OCI-LY7 (cell line): ENCODE data around the gene CIP2A. TPM values are rescaled to one million over a fixed set of nuclear protein-coding genes. Genes with fewer than 3 reads are reported as not detected.

Experiments used
- BruUV-seq: library from RNA; stranded (reverse); fragments of 400-500 nt; replicated peaks from 2 replicates; lab custom pipeline; 2021; lab: Mats Ljungman, UMichigan
- CTCF ChIA-PET: fragments of 300-600 bp; sonication (Branson Sonifier 250); formaldehyde crosslinking; loops from one replicate; lab custom pipeline; 2022; ENCODE audit warnings: antibody characterized with exemption; ENCODE audit not compliant: unreplicated experiment; lab: Charles Lee
- POLR2A ChIA-PET: fragments of 300-600 bp; sonication (Branson Sonifier 250); formaldehyde crosslinking; loops from one replicate; lab custom pipeline; 2022; ENCODE audit warnings: antibody characterized with exemption; lab: Charles Lee
- DNase-seq: peaks from one replicate; pipeline ENCODE4 v3.0.0-alpha.2; 2015; ENCODE audit warnings: low spot score
- H2AFZ ChIP-seq: fragments of 200-600 bp; sonication (generic), shearing (Covaris generic); 2 replicates; pipeline ENCODE4 v1.6.1; 2014; ENCODE audit warnings: mild to moderate bottlenecking, antibody characterized with exemption, low read length, moderate library complexity
- H3K27ac ChIP-seq: fragments of 200-600 bp; sonication (generic); 2 replicates; pipeline ENCODE4 v1.5.1; 2014; ENCODE audit warnings: mixed run types, low read depth, mild to moderate bottlenecking, moderate library complexity, low read length, inconsistent platforms; ENCODE audit not compliant: poor library complexity, severe bottlenecking
- H3K36me3 ChIP-seq: fragments of 200-600 bp; sonication (generic); 2 replicates; pipeline ENCODE4 v1.6.1; 2014; ENCODE audit warnings: mild to moderate bottlenecking, antibody characterized with exemption, low read length, moderate library complexity, mixed read lengths; ENCODE audit not compliant: insufficient read depth
- H3K4me1 ChIP-seq: fragments of 200-600 bp; sonication (generic); 2 replicates; pipeline ENCODE4 v1.5.1; 2014; ENCODE audit warnings: mild to moderate bottlenecking, low read length; ENCODE audit not compliant: insufficient read depth, poor library complexity, severe bottlenecking
- H3K4me2 ChIP-seq: fragments of 200-600 bp; sonication (generic); 2 replicates; pipeline ENCODE4 v1.6.1; 2014; ENCODE audit warnings: mild to moderate bottlenecking, low read length
- H3K4me3 ChIP-seq: fragments of 200-600 bp; sonication (generic); 2 replicates; pipeline ENCODE4 v1.5.1; 2014; ENCODE audit warnings: mild to moderate bottlenecking, low read depth, low read length; ENCODE audit not compliant: poor library complexity, severe bottlenecking
- H3K79me2 ChIP-seq: fragments of 200-600 bp; sonication (generic); 2 replicates; pipeline ENCODE4 v1.6.1; 2016; ENCODE audit warnings: low read depth, mild to moderate bottlenecking, low read length, moderate library complexity, mixed read lengths; ENCODE audit not compliant: insufficient read depth
- H3K9me2 ChIP-seq: fragments of 200-600 bp; sonication (generic); 2 replicates; pipeline ENCODE4 v1.6.1; 2016; ENCODE audit warnings: mild to moderate bottlenecking, low read length, mixed read lengths; ENCODE audit not compliant: insufficient read depth
- H3K9me3 ChIP-seq: fragments of 200-600 bp; sonication (generic); 2 replicates; pipeline ENCODE4 v1.6.1; 2014; ENCODE audit warnings: mild to moderate bottlenecking, mixed run types, low read length, mixed read lengths
- H4K20me1 ChIP-seq: fragments of 200-600 bp; sonication (generic); 2 replicates; pipeline ENCODE4 v1.6.1; 2014; ENCODE audit warnings: mild to moderate bottlenecking, antibody characterized with exemption, low read length, moderate library complexity, mixed read lengths; ENCODE audit not compliant: insufficient read depth
- EZH2phosphoT487 ChIP-seq: fragments of 200-600 bp; sonication (generic); IDR thresholded peaks from 2 replicates; pipeline ENCODE4 v1.6.1; 2018; ENCODE audit warnings: low read depth, borderline replicate concordance, mild to moderate bottlenecking, mixed run types, antibody characterized with exemption, low read length, moderate library complexity, mixed read lengths
- intact Hi-C: fragments of 100-400 bp; cut with micrococcal nuclease; formaldehyde crosslinking; loops from one replicate; pipeline ENCODE4 v1.10.0; 2022; ENCODE audit not compliant: unreplicated experiment
- total RNA-seq, 2 experiments: library from RNA; depleted of rRNA in 1 of 2; stranded (reverse); fragments of >200 nt in 1 of 2; shearing (Covaris generic) in 1 of 2; gene quantifications; 2 replicates each; pipeline ENCODE4 v1.2.3, GENCODE V29; 2014 to 2022
- TF ChIP-seq, protein P1 (sequence below): fragments of 200-600 bp; sonication (generic); conservative IDR thresholded peaks from 2 replicates; pipeline ENCODE4 v1.5.1; 2014; ENCODE audit warnings: mild to moderate bottlenecking, antibody characterized with exemption, low read length, moderate library complexity, mixed read lengths

CIP2A gene
- total RNA-seq, 2 experiments from 2014 or later = 71.6 to 74.1 TPM

DNA sequence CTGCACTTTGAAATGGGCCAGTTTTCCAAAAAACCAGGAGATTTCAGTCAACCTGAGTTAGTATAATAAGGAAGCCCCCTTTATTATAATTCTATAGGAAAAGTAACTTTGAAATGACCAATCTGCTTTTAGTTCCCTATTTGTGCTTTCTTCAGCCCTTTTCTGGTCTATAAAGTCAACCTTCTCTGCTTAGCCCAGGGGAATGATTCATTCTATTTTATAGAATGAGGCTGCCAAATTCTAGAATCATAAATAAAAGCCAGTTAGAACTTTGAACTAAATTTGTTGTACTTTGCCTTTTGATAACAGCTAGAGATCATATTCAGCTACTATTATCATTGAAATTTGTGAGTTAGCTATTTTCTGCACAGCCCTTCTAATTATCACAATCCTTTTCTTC, 24.7 kb downstream of the CIP2A start:
- Histone ChIP-seq H3K4me2 (no peak overlapping the region), H3K4me3 (no peak overlapping the region), H4K20me1 (no peaks in the 10 kb centered on the region), H3K36me3 (peaks cover 98% of the 10 kb centered on the region), H3K9me3 (no peaks in the 10 kb centered on the region), H3K9me2 (no peaks in the 10 kb centered on the region), H3K79me2 (no peaks in the 10 kb centered on the region), H2AFZ (no peak overlapping the region), H3K27ac (no peak overlapping the region), H3K4me1 (no peaks in the 10 kb centered on the region)
- no peak for TF ChIP-seq EZH2phosphoT487
- TF ChIP-seq, protein P1, sequence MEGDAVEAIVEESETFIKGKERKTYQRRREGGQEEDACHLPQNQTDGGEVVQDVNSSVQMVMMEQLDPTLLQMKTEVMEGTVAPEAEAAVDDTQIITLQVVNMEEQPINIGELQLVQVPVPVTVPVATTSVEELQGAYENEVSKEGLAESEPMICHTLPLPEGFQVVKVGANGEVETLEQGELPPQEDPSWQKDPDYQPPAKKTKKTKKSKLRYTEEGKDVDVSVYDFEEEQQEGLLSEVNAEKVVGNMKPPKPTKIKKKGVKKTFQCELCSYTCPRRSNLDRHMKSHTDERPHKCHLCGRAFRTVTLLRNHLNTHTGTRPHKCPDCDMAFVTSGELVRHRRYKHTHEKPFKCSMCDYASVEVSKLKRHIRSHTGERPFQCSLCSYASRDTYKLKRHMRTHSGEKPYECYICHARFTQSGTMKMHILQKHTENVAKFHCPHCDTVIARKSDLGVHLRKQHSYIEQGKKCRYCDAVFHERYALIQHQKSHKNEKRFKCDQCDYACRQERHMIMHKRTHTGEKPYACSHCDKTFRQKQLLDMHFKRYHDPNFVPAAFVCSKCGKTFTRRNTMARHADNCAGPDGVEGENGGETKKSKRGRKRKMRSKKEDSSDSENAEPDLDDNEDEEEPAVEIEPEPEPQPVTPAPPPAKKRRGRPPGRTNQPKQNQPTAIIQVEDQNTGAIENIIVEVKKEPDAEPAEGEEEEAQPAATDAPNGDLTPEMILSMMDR = no peak
- intact Hi-C loops = no loop called here
- CTCF ChIA-PET = no interaction called here
- no peak for DNase-seq
- POLR2A ChIA-PET = interaction anchor here (1.4 kb wide), 1 partner anchor 12 kb away, joined by 3 read pairs; no protein-coding TSS in a partner anchor
- BruUV-seq = no TSS peak

DNA sequence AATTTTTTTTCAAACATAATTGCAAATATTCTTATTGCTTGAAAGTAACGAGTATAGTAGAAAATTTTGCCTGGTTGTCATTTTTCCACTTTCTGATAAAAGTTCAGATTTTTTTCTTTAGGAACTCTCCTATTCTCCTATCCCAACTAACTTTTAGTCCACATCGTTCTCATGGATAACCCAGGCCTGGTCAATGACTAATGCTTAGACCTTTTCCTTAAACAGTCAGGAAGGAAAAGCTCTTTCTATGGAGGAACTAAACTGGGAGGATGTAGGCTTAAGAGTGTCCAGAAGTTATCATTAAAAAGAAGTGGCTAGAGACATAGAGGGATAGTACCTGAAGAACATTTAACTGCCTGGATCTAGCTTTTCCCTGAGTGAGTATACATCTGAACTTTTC, 26.7 kb downstream of the CIP2A start:
- H3K79me2 ChIP-seq = no peaks in the 10 kb centered on the region
- H3K4me1 ChIP-seq = no peaks in the 10 kb centered on the region
- no peak for DNase-seq
- no peak for TF ChIP-seq EZH2phosphoT487
- TF ChIP-seq, protein P1 = no peak
- H4K20me1 ChIP-seq = no peaks in the 10 kb centered on the region
- no peak overlapping the region for H3K4me2 ChIP-seq
- CTCF ChIA-PET = no interaction called here
- intact Hi-C loops = loop anchor here (2.0 kb wide), 1 partner anchor 16 kb away; no protein-coding TSS in a partner anchor
- no peak overlapping the region for H3K27ac ChIP-seq
- POLR2A ChIA-PET = interaction anchor here (1.2 kb wide), 1 partner anchor 26 kb away, joined by 4 read pairs; no protein-coding TSS in a partner anchor
- BruUV-seq = no TSS peak
- no peaks in the 10 kb centered on the region for H3K9me2 ChIP-seq
- no peaks in the 10 kb centered on the region for H3K9me3 ChIP-seq
- H2AFZ ChIP-seq = no peak overlapping the region
- H3K36me3 ChIP-seq = peaks cover 99% of the 10 kb centered on the region
- H3K4me3 ChIP-seq = no peak overlapping the region

DNA sequence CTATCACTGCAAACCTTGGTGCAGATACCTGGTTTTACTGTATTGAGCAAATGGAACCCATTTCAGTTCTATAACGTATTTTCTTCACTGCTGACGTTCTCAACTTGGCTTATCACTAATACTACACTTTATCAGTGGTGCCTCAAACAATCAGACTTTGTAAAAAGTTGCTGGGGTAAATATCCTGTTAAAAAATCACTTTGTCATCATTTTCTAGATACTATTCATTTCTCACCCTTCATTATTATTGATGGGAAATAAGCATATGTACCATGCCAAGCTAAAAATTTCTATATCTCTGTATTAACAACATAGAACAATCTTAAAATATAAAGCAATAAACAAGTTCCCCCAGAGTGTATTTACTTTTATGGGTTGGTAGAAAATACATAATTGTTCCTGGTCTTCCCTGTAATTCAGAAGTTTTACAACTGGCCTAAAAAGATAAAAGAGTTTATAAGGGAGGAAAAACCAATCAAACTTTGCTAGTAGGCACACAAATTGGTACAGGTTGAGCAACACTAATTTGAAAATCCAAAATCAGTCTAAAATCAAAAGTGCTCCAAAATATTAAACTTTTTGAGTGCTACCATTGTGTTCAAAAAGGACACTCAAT, 33.2 kb downstream of the CIP2A start:
- intact Hi-C loops = no loop called here
- ChIA-PET CTCF (no interaction called here), POLR2A (interaction anchor here (1.0 to 1.7 kb wide), 2 partner anchors 33 to 69 kb away, joined by 3 to 5 read pairs; partner anchors contain the start of genes CIP2A and DZIP3)
- DNase-seq = no peak
- Histone ChIP-seq H3K9me3 (no peaks in the 10 kb centered on the region), H3K79me2 (no peaks in the 10 kb centered on the region), H3K4me2 (no peak overlapping the region), H4K20me1 (peaks cover 7% of the 10 kb centered on the region; the same call in 1 of the 2 replicates), H3K9me2 (no peaks in the 10 kb centered on the region), H3K4me1 (no peaks in the 10 kb centered on the region), H2AFZ (no peak overlapping the region), H3K27ac (no peak overlapping the region), H3K4me3 (no peak overlapping the region), H3K36me3 (peaks cover 97% of the 10 kb centered on the region)
- no TSS peak for BruUV-seq
- TF ChIP-seq, protein P1 = no peak
- TF ChIP-seq EZH2phosphoT487 = no peak
